Measurements from ENCODE around the gene MBD5.

The MBD5 gene

DNA sequence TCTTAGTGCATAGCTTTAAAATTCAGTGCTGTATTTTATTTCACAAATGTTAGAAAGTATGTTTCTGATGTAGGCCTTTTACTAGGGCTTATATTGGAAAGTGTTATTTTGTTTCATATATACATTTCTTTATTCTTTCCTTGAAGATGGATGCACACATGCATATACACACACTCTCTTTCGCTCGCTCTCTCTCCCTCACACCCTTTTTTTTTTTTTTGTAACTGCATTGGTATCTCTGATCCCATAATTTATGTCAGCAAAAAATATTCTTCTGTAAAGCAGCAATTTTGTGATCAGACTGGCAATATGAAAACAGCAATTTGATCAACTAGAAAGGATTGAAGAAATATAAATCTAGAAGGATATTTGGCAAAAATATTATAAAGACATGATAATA, 2.0 kb downstream of the MBD5 start:
- DNase-seq (ENCODE audit: low read depth, low spot score), result no peak

DNA sequence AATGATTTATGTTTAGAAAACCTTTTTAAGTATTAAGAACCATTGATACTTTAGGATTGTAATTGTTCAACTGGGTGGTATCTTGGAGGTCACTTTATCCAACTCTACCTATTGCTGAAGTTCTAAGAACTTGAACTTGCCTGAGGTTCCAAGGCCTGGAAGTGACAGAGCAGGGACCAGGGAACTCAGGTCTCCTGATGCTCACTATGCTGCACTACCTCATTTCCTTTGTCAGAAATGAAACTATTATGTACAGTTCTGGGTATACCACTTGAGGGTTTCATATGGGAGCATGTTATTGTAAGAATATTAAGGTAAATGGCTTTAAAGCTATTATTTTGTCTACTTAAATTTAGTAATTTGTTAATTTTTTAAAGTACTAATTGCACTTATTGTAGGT, 3.0 kb downstream of the MBD5 start:
- DNase-seq (ENCODE audit: low read depth, low spot score), result no peak

DNA sequence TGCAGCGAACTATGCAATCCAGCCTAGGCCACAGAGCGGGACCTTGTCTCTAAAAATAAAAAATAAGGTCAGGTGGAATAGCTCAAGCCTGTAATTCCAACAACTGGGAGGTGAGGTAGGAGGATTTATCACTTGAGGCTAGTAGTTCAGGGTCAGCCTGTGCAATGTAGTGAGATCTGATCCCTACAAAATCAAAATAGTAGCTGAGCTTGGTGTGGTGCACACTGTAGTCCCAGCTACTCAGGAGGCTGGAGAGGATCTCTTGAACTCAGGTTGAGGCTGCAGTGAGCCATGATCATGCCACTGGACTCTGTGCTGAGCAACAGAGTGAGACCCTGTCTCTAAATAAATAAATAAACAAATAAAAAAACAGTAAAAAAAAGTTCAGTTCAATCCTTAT, 5.7 kb downstream of the MBD5 start:
- DNase-seq (ENCODE audit: low read depth, low spot score), result no peak

DNA sequence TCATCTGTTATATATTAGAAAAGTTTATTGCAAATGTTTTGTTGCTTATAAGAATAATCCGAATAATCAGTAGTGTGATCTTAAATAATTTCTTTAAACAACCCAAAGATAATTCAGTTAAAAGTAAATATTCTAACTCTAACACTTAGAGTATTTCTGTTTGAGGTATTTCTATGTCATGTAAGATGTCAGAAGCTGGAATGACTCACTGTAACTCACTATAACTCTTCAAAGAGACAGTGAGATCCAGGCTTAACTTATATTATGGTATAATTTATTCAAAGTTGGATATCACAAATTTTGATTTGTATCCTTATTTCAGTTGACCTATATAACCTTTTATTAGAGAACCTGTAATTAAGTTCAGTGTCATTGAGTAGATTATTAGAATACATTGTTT, 6.9 kb downstream of the MBD5 start:
- no peak for DNase-seq (ENCODE audit: low read depth, low spot score)

DNA sequence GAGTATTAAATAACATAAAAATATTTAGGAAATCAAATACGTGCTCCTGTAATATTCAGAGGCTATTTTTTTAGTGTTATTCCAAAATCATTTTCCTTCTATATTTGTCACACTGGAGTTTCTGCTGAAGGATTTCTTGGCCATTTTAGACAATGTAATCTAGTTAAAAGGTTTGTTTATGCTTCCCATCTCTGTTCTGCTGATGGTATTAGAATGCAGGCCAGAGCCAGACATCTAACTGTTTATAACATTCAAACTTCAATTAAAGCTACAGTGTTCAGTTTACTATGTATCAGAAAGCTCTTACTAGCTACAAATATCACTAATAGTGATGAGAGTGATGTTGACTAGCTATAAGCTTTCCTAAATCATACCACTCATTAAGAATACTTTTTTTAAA, 7.9 kb downstream of the MBD5 start:
- DNase-seq (ENCODE audit: low read depth, low spot score), result no peak

DNA sequence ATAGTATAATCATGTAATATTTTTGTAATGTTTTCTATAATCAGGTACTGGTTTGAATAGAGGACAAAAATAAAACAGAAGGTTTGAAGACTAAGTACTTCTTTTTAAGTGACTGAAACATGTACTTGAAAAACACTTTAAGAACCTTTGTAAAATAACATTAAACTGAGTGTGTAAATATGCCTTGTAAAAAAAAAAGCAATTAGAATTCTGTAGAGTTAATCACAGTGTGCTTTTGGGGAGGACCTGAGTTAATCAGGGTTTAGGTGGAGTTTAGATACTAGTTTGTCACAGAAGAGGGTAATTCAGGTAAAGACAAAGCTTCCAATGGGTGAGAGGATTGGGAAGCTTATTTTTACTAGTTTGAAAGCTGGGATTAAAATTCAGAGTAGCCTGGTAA, 10.3 kb downstream of the MBD5 start:
- DNase-seq (ENCODE audit: low read depth, low spot score), result no peak

DNA sequence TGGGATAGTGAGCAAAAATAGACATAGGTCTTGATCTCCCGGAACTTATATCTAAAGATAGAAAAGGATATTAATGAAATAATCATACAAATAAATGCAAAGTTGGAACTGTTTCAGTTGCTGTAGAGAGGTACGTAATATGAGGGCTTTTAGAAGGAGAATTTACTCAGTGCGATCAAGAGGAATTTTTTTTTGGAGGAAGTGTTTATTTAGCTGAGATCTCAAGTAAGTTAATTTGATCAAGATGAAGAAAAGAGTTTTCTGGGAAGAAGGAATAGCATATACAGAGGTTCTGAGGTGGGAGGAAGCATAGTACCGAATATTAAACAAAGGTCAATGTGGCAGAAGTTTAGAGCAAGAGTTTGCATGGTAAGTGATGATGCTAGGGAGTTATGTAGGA, 11.3 kb downstream of the MBD5 start:
- no peak for DNase-seq (ENCODE audit: low read depth, low spot score)

DNA sequence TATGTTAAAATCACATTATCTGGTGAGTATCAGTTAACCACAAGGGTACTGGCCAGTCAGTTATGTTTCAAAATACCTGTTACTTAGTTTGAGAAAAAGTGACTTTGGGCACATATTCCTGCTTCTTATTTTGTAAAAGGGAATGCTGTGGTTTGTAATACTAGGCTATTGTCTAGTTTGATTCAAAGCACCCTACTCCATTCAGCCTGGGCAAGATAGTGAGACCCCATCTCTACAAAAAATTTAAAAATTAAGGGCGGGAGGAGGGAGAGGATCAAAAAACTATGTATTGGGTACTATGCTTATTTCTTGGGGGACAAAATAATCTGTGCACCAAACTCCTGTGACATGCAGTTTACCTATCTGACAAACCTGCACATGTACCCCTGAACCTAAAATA, 18.9 kb downstream of the MBD5 start:
- DNase-seq (ENCODE audit: low read depth, low spot score), result no peak

DNA sequence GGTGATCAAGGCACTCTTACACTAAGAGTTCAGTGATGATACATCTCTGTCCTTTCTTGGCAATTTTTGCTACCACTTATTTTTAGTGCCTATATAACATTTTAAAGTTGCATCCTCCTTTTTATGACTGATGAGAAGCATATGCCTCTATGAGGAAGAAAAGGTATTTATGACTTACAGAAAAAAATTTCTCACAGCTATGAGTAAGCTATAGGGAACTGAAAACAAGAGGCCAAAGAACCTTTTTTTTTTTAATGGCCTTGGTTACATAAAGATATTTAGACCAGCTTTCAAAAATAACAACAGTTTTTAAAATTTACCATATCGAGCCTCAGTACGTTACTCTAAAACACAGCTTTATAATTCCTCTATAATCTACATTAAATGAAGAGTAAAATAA, 21.3 kb downstream of the MBD5 start:
- no peak for DNase-seq (ENCODE audit: low read depth, low spot score)

DNA sequence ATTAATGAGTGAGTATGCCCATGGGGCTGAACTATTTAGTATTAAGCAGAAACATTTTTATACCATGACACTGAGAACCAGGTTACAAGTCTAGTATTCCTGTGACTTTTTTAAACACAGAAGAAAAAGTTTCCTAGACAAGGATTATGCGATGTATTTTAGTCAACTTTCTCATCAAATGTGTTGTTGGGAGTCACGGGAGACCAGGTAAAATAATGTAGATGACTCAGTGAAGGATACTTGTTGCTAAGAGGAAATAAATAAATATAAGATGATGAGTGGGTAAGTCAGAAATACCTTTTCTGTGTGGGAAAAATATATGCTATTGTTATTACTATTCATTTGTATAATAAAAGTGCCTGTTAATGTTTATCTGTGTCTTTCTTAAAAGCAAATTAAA, 23.4 kb downstream of the MBD5 start:
- DNase-seq (ENCODE audit: low read depth, low spot score), result no peak

DNA sequence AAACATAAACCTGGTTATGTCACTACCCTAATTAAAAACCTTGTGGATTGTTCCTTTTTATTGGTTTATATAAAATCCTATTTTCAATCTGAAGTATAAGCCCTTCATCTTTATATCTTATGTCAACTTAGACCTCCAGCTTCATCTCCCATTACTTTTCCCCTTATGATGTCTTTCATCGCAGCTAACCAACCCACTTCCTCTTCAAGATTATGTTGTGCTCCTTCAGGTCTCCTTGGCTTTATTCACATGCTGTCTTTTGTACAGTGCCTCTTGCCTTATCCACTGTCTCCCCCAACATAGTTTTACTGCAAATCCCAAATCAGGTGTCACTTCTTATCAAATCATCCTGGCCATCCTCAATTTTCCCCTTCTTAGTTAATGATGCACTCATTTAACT, 25.9 kb downstream of the MBD5 start:
- no peak for DNase-seq (ENCODE audit: low read depth, low spot score)

DNA sequence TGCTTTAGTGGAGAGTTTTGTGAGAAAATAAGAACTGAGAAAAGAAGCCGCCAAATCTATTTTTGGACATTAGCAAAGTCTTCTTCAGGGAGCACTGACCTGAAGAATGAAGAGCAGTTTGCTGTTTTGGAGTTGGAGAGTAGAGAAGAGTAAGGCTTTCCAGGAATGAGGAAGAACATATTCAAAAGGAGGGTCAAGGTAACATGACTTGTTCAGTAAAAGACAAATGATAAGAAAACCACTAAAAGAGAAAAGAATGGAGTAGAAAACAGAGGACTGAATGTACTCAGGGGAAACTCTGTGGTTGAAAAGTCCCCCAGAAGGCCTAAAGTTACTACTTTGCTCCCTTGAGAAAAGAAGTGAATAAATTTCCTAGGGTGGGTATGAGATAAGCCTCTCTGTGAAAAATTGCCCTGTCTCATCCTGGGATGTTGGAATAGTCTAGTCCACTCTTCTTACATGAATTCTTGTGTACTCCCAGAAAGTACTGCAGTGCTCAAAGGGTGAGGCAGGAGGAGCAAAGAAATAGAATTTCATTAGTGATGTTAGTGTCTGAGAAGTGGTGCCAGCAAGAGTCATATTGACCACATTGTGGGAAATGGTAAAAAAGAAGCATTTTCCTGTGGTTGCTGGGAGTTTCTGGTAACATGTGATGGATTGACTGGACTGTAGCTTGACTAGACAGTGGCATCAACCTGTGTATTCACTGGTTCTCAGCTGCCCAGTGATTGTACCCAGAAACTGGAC, 27.8 kb downstream of the MBD5 start:
- no peak for DNase-seq (ENCODE audit: low read depth, low spot score)

DNA sequence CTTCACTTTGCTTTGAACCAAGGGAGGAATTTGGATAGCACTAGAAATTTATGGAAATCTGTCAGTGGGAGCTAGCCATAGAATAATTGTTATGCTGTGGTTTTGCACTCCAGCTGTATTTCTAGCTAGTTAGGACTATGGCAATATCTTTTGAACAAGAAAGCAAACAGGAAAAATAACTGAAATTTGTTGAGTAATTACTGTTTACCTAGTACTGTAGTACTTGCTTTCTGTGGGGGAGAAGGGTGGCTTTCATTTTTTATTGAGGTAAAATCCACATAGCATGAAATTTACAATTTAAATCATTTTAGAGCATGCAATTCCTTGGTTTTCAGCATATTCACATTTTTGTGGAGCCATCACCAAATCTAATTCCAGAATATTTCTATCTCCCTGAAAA, 28.4 kb downstream of the MBD5 start:
- DNase-seq (ENCODE audit: low read depth, low spot score), result no peak

DNA sequence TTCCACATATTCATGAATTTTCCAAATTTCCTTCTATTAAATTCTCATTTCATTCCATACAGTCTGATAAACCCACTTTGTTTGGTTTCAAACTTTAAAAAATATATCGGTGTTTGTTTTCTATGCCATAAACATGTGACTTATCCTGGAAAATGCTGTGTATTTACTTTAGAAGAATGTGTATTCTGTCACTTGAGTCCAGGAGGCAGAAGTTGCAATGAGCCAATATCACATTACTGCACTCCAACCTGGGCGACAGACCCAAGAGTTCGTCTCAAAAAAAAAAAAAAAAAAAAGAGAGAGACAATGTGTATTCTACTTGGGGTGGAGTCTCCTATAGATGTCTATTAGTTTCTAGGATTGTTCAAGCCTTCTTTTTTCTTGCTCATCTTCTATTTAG, 31.8 kb downstream of the MBD5 start:
- no peak for DNase-seq (ENCODE audit: low read depth, low spot score)

DNA sequence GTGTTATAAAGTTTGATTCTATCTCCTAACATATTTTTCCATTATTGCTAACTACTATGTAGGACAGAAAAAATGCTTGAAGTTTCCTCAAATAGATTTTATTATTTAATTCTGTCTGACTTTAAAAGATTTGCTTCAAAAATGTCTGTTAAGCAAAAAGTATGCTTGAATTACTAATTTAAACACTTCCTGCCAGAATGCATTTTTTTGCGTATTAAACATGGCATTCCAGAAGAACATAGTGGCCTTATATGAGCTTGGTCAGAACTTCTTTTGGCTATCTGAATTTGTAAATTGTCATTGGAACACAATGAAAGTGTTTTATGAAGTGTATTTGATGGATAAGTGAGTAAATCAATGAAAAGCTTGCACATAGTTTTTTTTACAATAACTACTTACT, 37.8 kb downstream of the MBD5 start:
- no peak for DNase-seq (ENCODE audit: low read depth, low spot score)

DNA sequence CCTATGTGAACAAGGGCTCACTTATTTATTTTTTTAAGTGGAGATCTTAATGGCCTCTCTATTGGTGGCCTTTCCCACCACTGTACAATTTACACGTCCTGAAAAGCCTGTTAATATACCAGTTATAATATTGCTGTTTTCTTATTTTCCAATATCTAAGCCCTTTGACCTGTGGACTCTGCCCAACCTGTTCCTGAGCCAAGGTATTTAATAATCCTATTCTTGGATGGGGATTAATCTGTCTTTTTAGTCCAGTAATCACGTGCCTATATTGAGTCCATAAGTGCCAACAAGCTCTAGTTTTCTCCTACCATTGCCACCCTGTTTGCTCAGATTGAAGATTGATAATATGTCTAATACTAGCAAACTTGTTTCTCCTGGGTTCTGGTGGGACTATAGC, 42.7 kb downstream of the MBD5 start:
- no peak for DNase-seq (ENCODE audit: low read depth, low spot score)

DNA sequence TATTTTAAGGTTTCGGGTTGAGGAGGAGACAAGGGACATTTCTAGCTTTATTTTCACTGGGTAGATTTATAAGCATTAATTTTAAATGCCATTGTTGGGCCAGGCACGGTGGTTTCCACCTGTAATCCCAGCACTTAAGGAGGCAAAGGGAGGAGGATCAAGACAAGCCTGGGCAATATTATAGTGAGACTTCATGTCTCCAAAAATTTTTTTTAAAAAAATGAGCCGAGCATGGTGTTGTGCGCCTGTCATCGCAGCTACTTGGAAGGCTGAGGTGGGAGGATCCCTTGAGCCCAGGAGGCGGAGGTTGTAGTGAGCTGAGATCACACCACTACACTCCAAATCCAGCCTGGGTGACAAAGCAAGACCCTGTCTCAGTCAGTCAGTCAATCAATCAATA, 45.0 kb downstream of the MBD5 start:
- no peak for DNase-seq (ENCODE audit: low read depth, low spot score)

DNA sequence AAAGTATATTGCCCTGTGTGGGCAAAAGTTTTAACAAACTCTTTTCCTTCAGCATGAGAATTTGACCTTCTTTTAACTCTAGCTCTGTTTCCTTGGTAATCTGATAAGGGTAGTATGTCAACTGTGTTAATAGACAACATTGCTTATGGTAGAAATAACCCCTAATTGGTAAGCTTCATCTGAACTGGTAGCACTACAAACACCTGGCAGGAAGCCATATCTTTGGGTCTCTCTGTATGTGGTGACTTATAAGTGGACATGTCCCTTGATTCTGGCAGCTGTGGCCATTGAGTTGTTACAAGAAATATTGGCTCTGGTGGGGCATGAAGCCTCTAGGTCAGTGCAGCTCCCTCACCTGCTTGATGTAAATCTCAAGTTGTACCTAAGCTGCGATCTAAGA, 46.9 kb downstream of the MBD5 start:
- DNase-seq (ENCODE audit: low read depth, low spot score), result no peak

DNA sequence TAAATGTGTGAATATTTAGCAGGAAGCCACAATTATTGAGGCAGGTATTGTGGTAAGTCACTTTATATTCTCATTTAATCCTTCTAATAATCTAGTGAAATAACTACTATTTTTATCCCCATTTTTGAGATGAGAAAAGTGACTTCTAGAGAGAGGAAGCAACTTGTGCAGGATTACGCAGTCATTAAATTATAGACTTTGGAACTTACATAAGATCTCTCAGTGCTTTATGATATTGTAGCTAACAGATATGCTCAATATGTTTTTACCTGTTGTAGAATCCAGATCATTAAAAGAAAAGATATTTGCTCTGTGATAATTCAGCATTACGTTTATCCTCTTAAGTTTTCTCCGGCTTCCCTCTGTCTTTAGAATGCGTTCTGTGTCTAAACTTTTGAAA, 50.5 kb downstream of the MBD5 start:
- DNase-seq (ENCODE audit: low read depth, low spot score), result no peak

DNA sequence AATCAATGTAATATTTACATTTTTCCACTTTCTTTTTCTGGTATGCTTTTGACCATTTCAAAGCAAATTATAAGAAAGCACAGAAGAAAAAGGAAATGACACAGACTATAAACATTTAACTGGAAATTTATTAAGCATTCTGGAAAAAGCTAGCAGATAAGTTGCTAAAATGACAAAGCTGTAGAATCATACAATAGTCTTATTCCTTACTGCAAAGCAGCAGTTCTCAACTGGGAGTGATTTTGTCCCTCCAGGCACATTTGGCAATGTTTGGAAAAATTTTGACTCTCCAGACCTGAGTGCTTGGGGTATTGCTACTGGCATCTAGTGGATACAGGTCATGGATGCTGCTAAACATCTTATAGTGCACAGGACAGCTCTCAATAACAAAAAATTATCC, 75.1 kb downstream of the MBD5 start:
- DNase-seq (ENCODE audit: low read depth, low spot score), result no peak

DNA sequence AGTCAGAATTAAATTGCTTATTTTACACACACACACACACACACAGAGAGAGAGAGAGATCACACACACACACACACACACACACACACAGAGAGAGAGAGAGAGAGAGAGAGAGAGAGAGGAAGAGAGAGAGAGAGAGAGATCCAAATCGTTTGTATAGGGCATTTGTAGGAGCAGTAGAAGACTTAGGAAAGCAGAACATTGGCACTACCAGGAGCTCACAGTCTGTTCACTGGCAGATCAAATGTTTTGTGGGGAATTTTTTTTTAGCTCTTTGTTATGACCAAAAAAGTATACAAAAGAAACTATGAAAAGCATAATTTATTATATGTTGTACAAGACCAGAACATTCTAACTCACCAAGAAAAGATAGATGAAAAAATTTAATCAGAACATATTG, 81.8 kb downstream of the MBD5 start:
- no peak for DNase-seq (ENCODE audit: low read depth, low spot score)

DNA sequence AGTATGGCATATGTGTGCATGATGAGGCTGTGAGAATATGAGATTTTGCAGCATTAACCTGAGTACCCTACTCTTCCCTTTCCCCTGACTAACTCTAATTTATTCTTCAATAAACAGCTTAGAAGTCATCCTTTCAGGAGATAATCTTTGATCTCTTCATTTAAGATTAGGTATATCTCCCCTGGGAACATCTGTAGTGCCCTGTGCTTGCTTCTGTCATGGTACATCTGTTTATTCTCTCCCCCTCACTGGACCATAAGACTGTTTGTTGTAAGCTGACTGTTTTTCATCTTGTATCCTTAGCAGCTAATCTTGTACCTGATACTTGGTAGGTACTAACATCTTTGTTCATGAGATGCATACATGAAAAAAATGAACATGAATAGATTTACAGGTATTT, 83.1 kb downstream of the MBD5 start:
- no peak for DNase-seq (ENCODE audit: low read depth, low spot score)

DNA sequence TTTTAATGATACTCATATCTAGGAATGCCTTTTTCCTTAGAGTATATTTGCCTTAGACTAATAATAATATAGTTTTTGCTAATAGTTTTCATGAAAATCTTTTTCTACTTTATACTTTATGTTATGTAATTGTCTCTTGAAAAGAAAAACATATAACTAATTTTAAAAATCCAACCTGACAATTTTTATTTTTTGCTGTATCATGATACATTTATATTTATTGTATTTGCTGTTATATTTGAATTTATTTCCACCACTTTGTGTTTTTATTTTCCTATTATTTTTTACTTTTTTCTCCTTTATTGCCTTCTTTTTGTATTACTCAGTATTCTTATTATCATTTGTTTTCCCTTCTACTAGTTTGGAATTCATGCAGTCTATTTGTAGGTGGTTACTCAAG, 85.4 kb downstream of the MBD5 start:
- DNase-seq (ENCODE audit: low read depth, low spot score), result no peak

DNA sequence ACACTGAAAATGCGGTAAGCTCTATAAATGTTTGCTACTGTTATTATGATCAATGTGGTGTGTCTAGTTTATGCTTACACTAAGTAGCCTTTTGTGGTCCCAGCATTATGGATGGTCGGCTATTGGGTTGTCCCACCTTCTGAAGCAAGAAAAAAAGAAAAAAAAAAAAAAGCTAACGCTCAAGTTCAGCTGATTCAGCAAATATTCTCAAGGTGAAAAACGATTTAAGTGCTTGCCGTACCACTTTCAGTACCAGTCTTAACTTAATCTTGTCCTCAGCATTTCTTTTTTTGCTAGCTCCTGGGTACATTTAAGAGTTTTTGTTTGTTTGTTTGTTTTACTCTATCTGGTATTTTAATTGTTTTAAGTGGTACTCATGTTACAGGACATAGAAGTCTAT, 87.5 kb downstream of the MBD5 start:
- DNase-seq (ENCODE audit: low read depth, low spot score), result no peak
